Stimulated activated CD4-positive, alpha-beta T cell treated with anti-CD3 and anti-CD28 coated beads, Interleukin-4, amount 100 ng/mL, for 48 hours (primary cell): Measurements from ENCODE around the gene ZNF664.

ENCODE experiments used
- DNase-seq, 2 donors: peaks; one replicate each; pipeline ENCODE4 v3.0.0-alpha.2; 2020; ENCODE audit warnings: low read depth in 2 of 2

The ZNF664 gene

DNA sequence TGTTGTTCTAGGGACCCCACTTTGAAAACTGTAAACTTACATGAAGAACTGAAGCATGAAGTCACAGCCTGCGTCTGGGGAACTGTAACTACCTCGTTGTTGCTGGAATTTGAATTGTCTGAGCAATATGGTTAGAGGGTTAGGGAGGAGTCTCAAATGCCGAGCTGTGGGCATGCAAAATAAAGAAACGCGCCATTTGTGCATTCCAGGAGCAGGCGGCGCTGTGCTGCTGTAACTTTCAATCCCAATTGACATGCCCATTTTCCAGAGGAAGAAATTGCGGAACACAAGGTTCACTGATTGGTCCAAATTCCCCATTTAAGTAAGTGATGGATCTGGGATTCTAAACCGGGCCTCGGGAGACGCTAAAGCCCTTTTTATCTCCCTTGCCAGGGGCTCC is 61.3 kb downstream of the ZNF664 start:
- DNase-seq: no peak

DNA sequence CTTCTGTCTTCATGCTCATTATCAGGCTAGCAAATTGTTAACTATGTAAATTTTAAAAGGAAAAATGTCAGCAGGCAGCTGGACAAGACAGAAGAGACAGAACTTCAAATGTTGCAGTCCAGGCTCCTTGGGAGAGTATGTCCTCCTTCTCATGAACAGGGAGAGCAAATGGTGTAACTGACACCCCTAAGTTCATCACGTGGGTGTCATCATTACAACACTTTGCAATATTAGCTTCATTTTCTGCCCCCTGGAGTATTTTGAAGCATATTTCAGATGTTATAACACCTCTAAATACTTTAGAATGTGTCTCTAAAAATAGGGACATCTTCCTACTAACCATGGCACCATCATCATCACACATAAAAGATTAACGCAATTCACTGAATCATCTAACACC is 62.1 kb downstream of the ZNF664 start:
- DNase-seq: no peak

- DNase-seq: no peak
Observed at GRCh38 chr12:124036171-124036598, 63.2 kb downstream of the ZNF664 start.

DNA sequence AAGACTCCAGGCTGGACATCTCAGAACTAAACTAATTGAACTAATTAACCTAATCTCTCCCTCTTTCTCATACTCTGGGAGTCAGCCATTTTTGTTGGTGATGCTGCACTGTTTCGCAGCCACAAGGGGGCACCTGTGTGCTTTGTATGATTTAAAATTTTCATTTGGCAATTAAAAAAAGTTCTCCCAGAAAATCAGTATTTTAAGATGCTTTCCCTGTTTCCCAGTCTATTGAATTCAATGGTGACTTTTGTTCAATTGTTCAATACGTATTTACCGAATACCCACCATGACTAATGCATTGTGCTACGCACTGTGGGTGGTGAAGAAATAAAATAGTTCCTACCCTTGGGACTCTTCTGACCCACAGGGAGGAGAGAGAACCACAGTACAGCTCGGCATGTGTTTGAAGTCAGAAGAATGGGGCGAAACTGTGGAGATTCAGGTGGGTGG is 63.7 kb downstream of the ZNF664 start:
- DNase-seq: peak; percentile 6 to 25

DNA sequence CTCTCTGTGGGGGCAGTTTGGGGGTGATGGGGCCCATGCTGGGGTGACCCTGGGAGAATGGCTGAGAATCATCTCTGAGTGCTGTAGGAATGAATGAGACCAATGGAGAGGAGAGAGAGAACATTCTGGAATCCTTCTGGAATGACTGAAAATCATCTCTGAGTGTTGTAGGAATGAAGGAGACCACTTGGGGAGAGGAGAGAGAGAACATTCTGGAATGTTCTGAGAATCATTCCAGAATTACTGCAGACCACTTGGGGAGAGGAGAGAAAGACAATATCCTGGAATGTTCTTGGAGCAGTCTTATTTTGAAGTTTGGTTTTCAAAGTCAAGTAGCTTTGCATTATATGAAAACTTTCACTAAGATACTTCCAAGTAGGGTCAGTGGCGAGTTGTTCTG is 64.3 kb downstream of the ZNF664 start:
- DNase-seq: no peak

DNA sequence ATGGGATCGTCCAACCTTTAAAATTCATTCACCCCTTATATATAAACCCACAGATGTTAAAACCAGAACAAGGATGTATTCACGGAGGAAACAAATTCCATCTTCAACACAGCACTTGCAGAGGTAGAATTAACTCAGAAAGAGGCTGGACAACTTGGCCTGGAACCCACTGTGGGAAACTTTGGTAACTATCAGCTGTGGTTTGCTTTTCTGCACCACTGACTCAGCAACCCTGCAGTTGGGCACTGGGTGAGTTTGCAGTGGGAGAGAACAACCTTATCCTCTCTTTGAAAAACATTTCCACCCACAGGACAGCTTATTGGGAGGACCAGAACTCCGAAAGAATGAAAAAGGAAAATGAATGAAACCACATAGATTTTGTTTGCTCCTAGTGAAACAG is 66.3 kb downstream of the ZNF664 start:
- no peak for DNase-seq

DNA sequence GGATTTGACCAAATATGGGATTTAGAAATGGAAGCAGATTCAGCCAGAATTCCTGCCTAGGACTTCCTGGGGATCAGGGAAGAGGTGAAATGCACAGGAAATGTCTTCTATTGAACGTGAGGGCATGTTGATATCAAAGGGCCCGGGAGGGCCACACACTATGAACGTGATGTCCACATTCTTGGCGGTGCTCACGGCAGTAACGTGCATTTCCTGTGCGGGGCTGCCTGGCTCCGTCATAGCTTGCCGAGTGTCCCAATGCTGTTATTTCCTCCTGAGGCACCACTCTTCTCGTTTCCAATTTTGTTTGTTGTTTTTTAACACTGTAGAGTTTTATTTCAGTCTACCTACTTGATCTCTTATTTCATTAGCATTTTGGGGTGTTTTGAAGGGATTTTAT is 67.3 kb downstream of the ZNF664 start:
- no peak for DNase-seq

DNA sequence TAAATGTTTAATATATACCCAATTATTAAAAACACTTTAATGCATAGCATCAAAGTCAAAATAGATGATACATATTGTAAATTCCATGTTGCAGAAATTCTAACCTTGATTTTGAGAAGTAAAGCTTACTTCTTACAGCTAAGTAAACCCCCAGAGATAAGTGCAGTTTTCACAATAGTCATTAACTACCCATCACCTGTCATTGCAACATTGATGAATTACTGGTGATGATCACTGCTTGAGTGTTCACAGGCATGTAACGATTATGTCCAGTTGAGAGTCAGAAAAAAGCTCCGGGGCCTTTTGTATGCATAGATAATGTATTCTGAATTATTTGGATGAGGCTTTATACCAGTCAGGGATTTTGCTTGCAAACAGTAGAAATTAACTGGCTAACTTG is 67.7 kb downstream of the ZNF664 start:
- no peak for DNase-seq

DNA sequence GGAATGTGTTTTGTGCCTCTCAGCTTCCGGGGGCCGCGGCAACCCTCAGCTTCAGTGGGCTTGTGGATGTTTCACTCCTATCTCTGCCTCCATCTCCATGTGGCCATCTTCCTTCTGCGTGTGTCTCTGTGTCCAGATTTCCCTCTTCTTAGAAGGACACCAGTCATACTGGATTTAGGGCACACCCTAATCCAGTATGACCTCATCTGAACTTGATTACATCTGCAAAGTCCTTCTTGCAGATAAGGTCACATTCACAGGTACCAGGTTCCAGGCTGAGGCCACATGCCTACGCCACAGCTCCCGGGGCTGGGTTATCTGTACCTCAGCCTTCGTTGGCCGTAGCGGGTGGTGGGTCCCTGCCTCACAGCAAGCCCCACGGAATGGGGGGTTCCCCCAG is 68.9 kb downstream of the ZNF664 start:
- DNase-seq: no peak

DNA sequence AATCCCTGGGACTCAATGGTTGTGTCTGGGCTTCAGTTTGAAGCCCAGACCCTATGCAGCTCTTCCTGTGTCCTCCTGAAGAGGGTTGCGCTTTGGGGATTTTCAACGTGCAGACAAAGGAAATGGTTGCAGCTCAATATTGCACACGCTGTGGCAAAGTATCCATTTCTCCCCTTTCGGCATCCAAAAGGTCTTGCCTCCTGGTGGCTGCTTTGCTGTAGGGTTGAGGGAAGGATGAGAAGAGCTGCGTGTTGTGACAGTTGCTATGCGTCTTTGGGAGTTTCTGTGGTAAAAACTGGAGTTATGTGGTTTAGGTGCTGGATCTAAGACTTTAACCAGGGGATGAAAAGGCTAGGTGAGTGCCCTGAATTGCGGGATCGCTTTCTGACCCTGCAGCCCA is 71.0 kb downstream of the ZNF664 start:
- no peak for DNase-seq

DNA sequence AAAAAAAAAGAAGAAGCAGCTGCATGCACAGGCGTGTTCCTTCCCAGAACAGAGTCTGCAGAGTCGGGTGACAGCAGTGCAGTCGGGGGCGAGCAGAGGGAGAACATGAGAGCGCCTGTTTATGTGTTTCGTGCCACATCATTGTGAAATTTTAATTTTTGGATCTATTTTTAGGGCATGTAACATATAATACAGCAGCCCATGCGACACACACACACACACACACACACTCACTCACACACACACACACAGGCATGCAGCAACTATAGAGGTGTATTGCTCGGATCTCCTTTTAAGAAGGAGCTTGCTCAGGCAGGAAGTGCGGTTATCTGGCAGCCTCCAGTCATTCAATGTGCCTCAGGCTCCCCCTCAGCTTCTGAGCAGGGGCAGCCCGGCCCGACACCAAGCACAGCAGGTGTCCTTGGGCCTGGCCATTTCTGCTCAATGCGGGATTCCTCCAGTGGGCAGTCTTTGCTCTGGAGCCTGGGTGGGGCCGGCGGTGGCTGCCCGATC is 71.8 kb downstream of the ZNF664 start:
- DNase-seq: no peak

- DNase-seq: no peak
Observed at GRCh38 chr12:124045671-124046455, 72.8 kb downstream of the ZNF664 start.

- no peak for DNase-seq
Observed at GRCh38 chr12:124046456-124046740, 73.4 kb downstream of the ZNF664 start.

DNA sequence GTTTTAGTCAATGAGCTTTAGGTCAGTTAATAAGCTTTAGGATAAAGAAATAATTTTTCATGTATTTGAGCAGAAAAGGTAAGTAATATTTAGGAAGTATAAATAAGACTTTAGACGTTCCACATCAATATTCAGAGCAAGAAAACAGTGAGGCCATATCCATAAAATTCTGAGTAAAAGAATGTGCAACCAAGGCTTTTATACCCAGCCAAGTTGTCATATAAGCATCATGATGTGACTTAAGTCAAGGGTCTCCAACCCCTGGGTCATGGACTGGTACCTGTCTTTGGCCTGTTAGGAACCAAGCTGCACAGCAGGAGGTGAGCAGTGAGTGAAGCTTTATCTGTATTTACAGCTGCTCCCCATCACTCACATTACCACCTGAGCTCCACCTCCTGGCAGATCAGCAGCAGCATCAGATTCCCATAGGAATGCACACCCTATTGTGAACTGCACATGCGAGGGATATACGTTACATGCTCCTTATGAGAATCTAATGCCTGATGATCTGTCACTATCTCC is 74.1 kb downstream of the ZNF664 start:
- no peak for DNase-seq

DNA sequence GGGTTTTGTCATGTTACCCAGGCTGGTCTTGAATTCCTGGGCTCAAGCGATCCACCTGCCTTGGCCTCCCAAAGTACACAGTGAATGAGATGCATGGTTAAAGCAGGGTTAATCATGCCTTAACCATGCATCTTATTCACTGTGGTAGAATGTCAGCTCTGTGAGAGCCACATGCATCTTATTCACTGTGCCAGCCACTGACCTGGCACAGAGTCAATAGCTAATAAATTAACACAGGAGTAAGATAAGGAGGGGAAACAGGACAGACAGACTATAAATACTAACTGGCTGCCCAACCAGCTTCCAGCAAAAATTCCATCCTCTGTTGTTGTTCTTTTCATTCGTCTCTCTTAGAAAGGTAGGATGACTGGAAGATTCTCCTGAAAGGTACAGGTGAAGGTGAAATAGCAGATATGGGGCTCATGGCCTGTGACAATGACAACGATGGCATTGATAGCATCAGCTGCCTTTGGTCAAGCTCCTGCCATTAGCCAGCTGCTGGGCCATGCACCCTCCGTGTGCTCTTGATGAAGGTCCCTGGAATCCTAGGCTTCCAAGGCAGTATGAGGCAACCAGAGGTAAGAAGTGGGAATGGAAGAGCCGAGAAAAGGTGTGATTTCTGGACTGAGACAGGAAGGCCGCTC is 76.6 kb downstream of the ZNF664 start:
- no peak for DNase-seq

DNA sequence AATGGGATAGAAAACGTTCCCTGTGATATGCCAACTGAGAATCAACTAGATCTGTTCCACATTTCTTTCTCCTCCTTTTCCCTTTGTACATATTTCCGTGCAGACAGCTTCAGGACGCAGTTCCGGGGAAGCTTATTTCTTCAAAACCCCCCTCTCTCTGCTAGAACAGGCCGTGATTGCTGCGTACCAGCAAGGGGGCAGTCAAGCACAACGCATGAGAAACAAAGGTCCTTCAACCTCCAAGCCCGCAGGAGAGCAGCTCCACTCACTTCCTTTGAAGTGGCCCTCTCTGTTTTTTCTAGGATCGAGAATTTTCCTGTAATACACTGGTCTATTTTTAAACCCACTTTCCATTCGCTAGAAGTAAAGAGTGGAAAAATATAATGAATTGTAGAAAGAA is 80.8 kb downstream of the ZNF664 start:
- no peak for DNase-seq

GRCh38 chr12:124055066-124055465 is 82.1 kb downstream of the ZNF664 start:
- DNase-seq: no peak

- no peak for DNase-seq
Observed at GRCh38 chr12:124057691-124058090, 84.7 kb downstream of the ZNF664 start.

DNA sequence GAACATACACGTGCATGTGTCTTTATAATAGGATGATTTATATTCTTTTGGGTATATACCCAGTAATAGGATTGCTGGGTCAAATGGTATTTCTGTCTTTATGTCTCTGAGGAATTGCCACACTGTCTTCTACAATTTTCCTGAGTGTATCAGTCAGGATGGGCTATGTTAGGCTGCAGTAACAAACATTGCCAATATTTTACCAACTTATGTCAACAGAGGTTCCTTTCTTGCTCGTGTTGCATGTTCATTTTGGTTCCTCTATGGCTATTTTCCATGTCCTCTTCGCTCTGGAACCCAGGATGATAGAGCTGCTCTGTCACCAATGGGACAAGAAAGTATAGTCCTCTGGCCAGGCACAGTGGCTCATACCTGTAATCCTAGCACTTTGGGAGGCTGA is 86.7 kb downstream of the ZNF664 start:
- no peak for DNase-seq
